ENCODE measurements around the gene SUPT3H.

Gene SUPT3H

GRCh38 chr6:44965708-44966107, 412.0 kb downstream of the SUPT3H start:
- no peak overlapping the region for H3K4me3 ChIP-seq (ENCODE audit: low read depth, low read length)
- DNase-seq (ENCODE audit: low read depth): no peak
- TF ChIP-seq CTCF (IDR thresholded peaks at IDR 0.05; ENCODE audit: insufficient read depth, low read depth, low read length, missing control alignments): no peak

GRCh38 chr6:44960898-44961297, 416.8 kb downstream of the SUPT3H start:
- DNase-seq (ENCODE audit: low read depth): peak; percentile 24
- no peak overlapping the region for H3K4me3 ChIP-seq (ENCODE audit: low read depth, low read length)
- TF ChIP-seq CTCF (IDR thresholded peaks at IDR 0.05; ENCODE audit: insufficient read depth, low read depth, low read length, missing control alignments): no peak

GRCh38 chr6:44959651-44960050, 418.1 kb downstream of the SUPT3H start:
- DNase-seq (ENCODE audit: low read depth): no peak
- H3K4me3 ChIP-seq (ENCODE audit: low read depth, low read length): no peak overlapping the region
- TF ChIP-seq CTCF (IDR thresholded peaks at IDR 0.05; ENCODE audit: insufficient read depth, low read depth, low read length, missing control alignments): no peak

GRCh38 chr6:44957156-44957555, 420.6 kb downstream of the SUPT3H start:
- DNase-seq (ENCODE audit: low read depth): no peak
- no peak overlapping the region for H3K4me3 ChIP-seq (ENCODE audit: low read depth, low read length)
- TF ChIP-seq CTCF (IDR thresholded peaks at IDR 0.05; ENCODE audit: insufficient read depth, low read depth, low read length, missing control alignments): no peak

GRCh38 chr6:44956396-44956795, 421.3 kb downstream of the SUPT3H start:
- peak; percentile 5 for DNase-seq (ENCODE audit: low read depth)
- TF ChIP-seq CTCF (IDR thresholded peaks at IDR 0.05; ENCODE audit: insufficient read depth, low read depth, low read length, missing control alignments): no peak
- no peak overlapping the region for H3K4me3 ChIP-seq (ENCODE audit: low read depth, low read length)

GRCh38 chr6:44955145-44955544, 422.6 kb downstream of the SUPT3H start:
- H3K4me3 ChIP-seq (ENCODE audit: low read depth, low read length): no peak overlapping the region
- DNase-seq (ENCODE audit: low read depth): no peak
- no peak for TF ChIP-seq CTCF (IDR thresholded peaks at IDR 0.05; ENCODE audit: insufficient read depth, low read depth, low read length, missing control alignments)

GRCh38 chr6:44954281-44954680, 423.5 kb downstream of the SUPT3H start:
- TF ChIP-seq CTCF (IDR thresholded peaks at IDR 0.05; ENCODE audit: insufficient read depth, low read depth, low read length, missing control alignments): no peak
- H3K4me3 ChIP-seq (ENCODE audit: low read depth, low read length): no peak overlapping the region
- no peak for DNase-seq (ENCODE audit: low read depth)
